Endodermal cell (in vitro differentiated cells): ENCODE measurements around the gene ALG1. TPM values are rescaled to one million over a fixed set of nuclear protein-coding genes. Genes with fewer than 3 reads are reported as not detected.
"Not testable (repeated sequence)": the region's sequence is repeated elsewhere in the genome, so short reads cannot be mapped to it uniquely, and the experiment has no call there.

Source experiments
- DNase-seq: peaks from one replicate; pipeline ENCODE4 v3.0.0-alpha.2; 2017
- H3K27ac ChIP-seq: 2 replicates; pipeline ENCODE4 v1.5.1; 2013; ENCODE audit warnings: mild to moderate bottlenecking, low read depth, low read length, moderate library complexity
- H3K27me3 ChIP-seq: 2 replicates; pipeline ENCODE4 v1.6.1; 2013; ENCODE audit warnings: mild to moderate bottlenecking, low read length, moderate library complexity; ENCODE audit not compliant: insufficient read depth, control insufficient read depth, poor library complexity, severe bottlenecking
- H3K36me3 ChIP-seq: 2 replicates; pipeline ENCODE4 v1.7.0; 2013; ENCODE audit warnings: mild to moderate bottlenecking, low read length, moderate library complexity; ENCODE audit not compliant: control insufficient read depth, insufficient read depth
- H3K4me1 ChIP-seq: one replicate; pipeline ENCODE4 v1.7.0; 2013; ENCODE audit warnings: low read length; ENCODE audit not compliant: control insufficient read depth, insufficient read depth
- H3K4me3 ChIP-seq: 2 replicates; pipeline ENCODE4 v1.5.1; 2013; ENCODE audit warnings: mild to moderate bottlenecking, low read length, moderate library complexity
- H3K9ac ChIP-seq: 2 replicates; pipeline ENCODE4 v1.6.1; 2013; ENCODE audit warnings: mild to moderate bottlenecking, low read length, moderate library complexity; ENCODE audit not compliant: poor library complexity, severe bottlenecking; ENCODE audit errors: extremely low read depth
- H3K9me3 ChIP-seq: 2 replicates; pipeline ENCODE4 v1.6.1; 2013; ENCODE audit warnings: mild to moderate bottlenecking, low read length, moderate library complexity; ENCODE audit not compliant: control insufficient read depth
- H3K27ac Mint-ChIP-seq: 2 replicates; pipeline ENCODE4 v1.8.0; 2020; ENCODE audit warnings: mixed read lengths
- H3K27me3 Mint-ChIP-seq: 2 replicates; pipeline ENCODE4 v1.8.0; 2021; ENCODE audit warnings: mild to moderate bottlenecking, mixed read lengths; ENCODE audit not compliant: insufficient read depth
- H3K36me3 Mint-ChIP-seq: 2 replicates; pipeline ENCODE4 v1.8.0; 2020; ENCODE audit warnings: low read depth, mixed read lengths
- H3K4me1 Mint-ChIP-seq: 2 replicates; pipeline ENCODE4 v1.8.0; 2020; ENCODE audit warnings: mixed read lengths
- H3K4me3 Mint-ChIP-seq: 2 replicates; pipeline ENCODE4 v1.8.0; 2020; ENCODE audit warnings: mild to moderate bottlenecking, moderate library complexity, mixed read lengths
- H3K9me3 Mint-ChIP-seq: 2 replicates; pipeline ENCODE4 v1.8.0; 2020; ENCODE audit warnings: mild to moderate bottlenecking, mixed read lengths
- WGBS, 2 experiments: methylation state at CpG; one replicate each; pipeline versions ENCODE4 v1.1.5 to v1.1.7; 2013; ENCODE audit warnings: missing lambda C conversion rate in 2 of 2, mixed read lengths in 1 of 2; ENCODE audit not compliant: insufficient coverage in 1 of 2, insufficient read length in 1 of 2; 5-methylcytosine and 5-hydroxymethylcytosine counted together
- total RNA-seq, 2 donors: library from RNA; stranded (reverse); fragmentation: NEBNext Ultra II Directional in 1 of 2; extraction: Animal tissue kit (Norgen Biotek cat#: 25700) in 1 of 2; gene quantifications; 2 replicates in 1 of 2; 3 replicates in 1 of 2; pipeline ENCODE4 v1.2.1, GENCODE V29; 2021

The ALG1 gene
- total RNA-seq, 2 donors from 2014 or later = 25.1 to 32.3 TPM

- not testable (repeated sequence) for H3K27ac Mint-ChIP-seq, H3K27me3 ChIP-seq, H3K9ac ChIP-seq, DNase-seq, H3K4me3 ChIP-seq, H3K27me3 Mint-ChIP-seq, H3K9me3 ChIP-seq, H3K9me3 Mint-ChIP-seq, H3K4me1 ChIP-seq, H3K4me3 Mint-ChIP-seq, H3K27ac ChIP-seq, H3K36me3 ChIP-seq, H3K4me1 Mint-ChIP-seq
- H3K36me3 Mint-ChIP-seq = peaks cover 38% of the 10 kb centered on the region
- 94 to 95% methylated on average over 19 to 26 of the region's 26 CpGs for WGBS, 2 experiments
Observed at GRCh38 chr16:5089911-5090555, 18.4 kb downstream of the ALG1 start.

- DNase-seq, H3K9me3 ChIP-seq, H3K9ac ChIP-seq, H3K4me1 ChIP-seq, H3K27ac ChIP-seq, H3K4me1 Mint-ChIP-seq, H3K9me3 Mint-ChIP-seq, H3K4me3 ChIP-seq, H3K4me3 Mint-ChIP-seq, H3K27me3 ChIP-seq, H3K27me3 Mint-ChIP-seq, H3K36me3 ChIP-seq, H3K27ac Mint-ChIP-seq: not testable (repeated sequence)
- peaks cover 35% of the 10 kb centered on the region for H3K36me3 Mint-ChIP-seq
- 96 to 97% methylated on average over 9 of the region's 9 CpGs for WGBS, 2 experiments
Observed at GRCh38 chr16:5090592-5090991, 18.9 kb downstream of the ALG1 start.

- H3K4me3 Mint-ChIP-seq, H3K4me1 Mint-ChIP-seq: not testable (repeated sequence)
- WGBS, 2 experiments = 79 to 80% methylated on average over 1 to 7 of the region's 9 CpGs
Observed at GRCh38 chr16:5093081-5093480, 21.4 kb downstream of the ALG1 start.

GRCh38 chr16:5093746-5094145 is 22.1 kb downstream of the ALG1 start:
- H3K27me3 Mint-ChIP-seq, H3K9ac ChIP-seq, H3K27ac Mint-ChIP-seq, H3K27ac ChIP-seq, H3K36me3 ChIP-seq, H3K4me3 Mint-ChIP-seq, H3K4me1 Mint-ChIP-seq, H3K4me1 ChIP-seq, DNase-seq, H3K27me3 ChIP-seq, H3K4me3 ChIP-seq, H3K9me3 ChIP-seq, H3K9me3 Mint-ChIP-seq: not testable (repeated sequence)
- H3K36me3 Mint-ChIP-seq = peaks cover 19% of the 10 kb centered on the region
- 75 to 100% methylated on average over 2 to 11 of the region's 11 CpGs for WGBS, 2 experiments

More at GRCh38 chr16:5093081-5093480, 21.4 kb downstream of the ALG1 start:
- not testable (repeated sequence) for H3K36me3 ChIP-seq, H3K27me3 Mint-ChIP-seq, H3K9me3 ChIP-seq, H3K4me3 ChIP-seq, H3K27ac ChIP-seq, H3K4me1 ChIP-seq, DNase-seq, H3K9me3 Mint-ChIP-seq, H3K27me3 ChIP-seq, H3K9ac ChIP-seq, H3K27ac Mint-ChIP-seq
- peaks cover 25% of the 10 kb centered on the region for H3K36me3 Mint-ChIP-seq

- WGBS, 2 experiments = 83 to 88% methylated on average over 4 to 10 of the region's 11 CpGs
- H3K4me1 ChIP-seq, H3K4me3 Mint-ChIP-seq, H3K9me3 Mint-ChIP-seq, H3K27me3 ChIP-seq, H3K4me1 Mint-ChIP-seq, H3K9ac ChIP-seq, H3K27me3 Mint-ChIP-seq, H3K36me3 ChIP-seq, H3K27ac Mint-ChIP-seq, DNase-seq, H3K9me3 ChIP-seq, H3K27ac ChIP-seq, H3K4me3 ChIP-seq: not testable (repeated sequence)
- peaks cover 13% of the 10 kb centered on the region for H3K36me3 Mint-ChIP-seq
Observed at GRCh38 chr16:5095145-5095830, 23.6 kb downstream of the ALG1 start.

- H3K27me3 Mint-ChIP-seq, H3K9ac ChIP-seq, DNase-seq, H3K9me3 Mint-ChIP-seq, H3K27me3 ChIP-seq, H3K4me1 Mint-ChIP-seq, H3K9me3 ChIP-seq, H3K36me3 ChIP-seq, H3K27ac ChIP-seq, H3K36me3 Mint-ChIP-seq, H3K4me1 ChIP-seq: not testable (repeated sequence)
- H3K27ac Mint-ChIP-seq = peak overlapping the region; percentile 87
- peak overlapping the region; percentile 80 for H3K4me3 Mint-ChIP-seq
- H3K4me3 ChIP-seq = peak overlapping the region; percentile 82
- WGBS, 2 experiments = 0 to 41% methylated on average over 1 to 3 of the region's 7 CpGs
Observed at GRCh38 chr16:5096437-5097060, 24.9 kb downstream of the ALG1 start.
